Activated T-cell treated with anti-CD3 and anti-CD28 coated beads for 24 hours (primary cell): ENCODE results near the gene MARVELD2.

Experiments
- DNase-seq: peaks from one replicate; pipeline ENCODE4 v3.0.0-alpha.2; 2020; ENCODE audit warnings: low read depth

Gene MARVELD2

DNA sequence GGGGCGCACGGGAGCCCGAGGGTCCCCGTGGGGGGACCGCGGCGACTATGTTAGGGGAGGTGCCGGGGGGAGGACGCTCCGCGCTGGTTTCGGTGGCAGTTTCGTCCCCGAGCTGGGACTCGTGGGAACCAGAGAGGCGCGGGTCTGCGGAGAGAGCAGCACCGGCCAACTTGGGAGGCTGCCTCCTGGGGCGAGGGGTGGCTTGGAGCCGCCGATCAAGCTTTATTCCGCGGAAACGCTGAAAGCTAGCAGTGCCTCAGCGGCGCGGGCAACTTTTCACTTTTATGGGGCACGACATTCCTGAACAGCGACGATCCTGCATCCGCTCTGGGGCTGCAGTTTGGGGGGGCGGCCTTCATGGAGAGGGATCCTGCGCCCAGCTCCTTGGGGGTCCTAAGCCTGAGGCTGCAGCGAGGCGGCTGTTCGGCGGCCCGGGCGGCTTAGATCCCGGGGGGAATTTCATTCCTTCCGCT, 78.0 kb downstream of the MARVELD2 start:
- DNase-seq = no peak

DNA sequence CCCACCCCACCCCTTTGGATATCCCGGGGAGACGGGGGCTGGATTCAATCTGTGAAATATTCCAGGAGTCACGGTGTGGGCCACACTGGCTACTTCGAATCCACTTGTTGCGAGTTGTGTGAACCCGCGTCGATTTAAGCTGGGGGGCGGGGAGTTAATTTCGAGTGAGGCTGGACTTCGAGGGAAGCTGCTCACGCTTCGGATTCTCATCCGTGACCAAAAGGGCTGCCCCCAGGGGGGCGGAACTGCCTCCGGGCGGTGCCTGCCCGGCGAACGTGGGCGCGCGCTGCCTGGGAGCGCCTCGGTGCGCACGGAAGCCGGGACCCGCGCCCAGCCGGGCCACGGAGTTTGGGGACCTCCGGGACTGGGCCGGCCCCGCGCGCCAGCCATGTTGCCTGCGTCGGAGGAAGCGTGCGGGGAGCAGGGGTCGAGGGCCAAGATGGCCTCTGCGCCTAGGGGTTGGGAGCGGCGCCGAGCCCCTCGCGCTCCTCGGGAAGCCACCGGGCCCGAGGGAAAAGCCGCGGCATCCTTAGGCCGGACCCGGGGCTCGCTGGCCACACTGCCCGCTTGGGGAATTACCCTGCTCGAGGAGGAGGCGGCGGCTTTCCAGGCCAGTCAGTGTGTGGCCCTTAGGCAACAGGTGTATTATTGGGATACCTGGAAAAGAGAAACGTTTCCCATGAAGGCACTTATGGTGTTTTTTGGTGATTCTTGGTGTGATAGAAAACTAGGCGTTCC, 78.6 kb downstream of the MARVELD2 start:
- no peak for DNase-seq
